Measurements from ENCODE around the gene LRRC8D.

Gene LRRC8D

GRCh38 chr1:89938171-89939055 lies 117.6 kb downstream of the LRRC8D start:
- DNase-seq = no peak
- H3K27ac ChIP-seq = no peak overlapping the region

GRCh38 chr1:89939059-89939570 lies 118.3 kb downstream of the LRRC8D start:
- H3K36me3 ChIP-seq = no peaks in the 10 kb centered on the region; the same call in 1 of the 2 replicates
- no peak for DNase-seq

More at GRCh38 chr1:89938171-89939055, 117.6 kb downstream of the LRRC8D start:
- Histone ChIP-seq H3K4me3 (ENCODE audit: low read depth, low read length) (no peak overlapping the region), H3K9me3 (ENCODE audit: severe bottlenecking) (no peaks in the 10 kb centered on the region), H3K27me3 (ENCODE audit: insufficient read depth, low read depth, severe bottlenecking) (no peaks in the 10 kb centered on the region), H3K36me3 (peaks cover 5% of the 10 kb centered on the region)
- TF ChIP-seq, protein P1, sequence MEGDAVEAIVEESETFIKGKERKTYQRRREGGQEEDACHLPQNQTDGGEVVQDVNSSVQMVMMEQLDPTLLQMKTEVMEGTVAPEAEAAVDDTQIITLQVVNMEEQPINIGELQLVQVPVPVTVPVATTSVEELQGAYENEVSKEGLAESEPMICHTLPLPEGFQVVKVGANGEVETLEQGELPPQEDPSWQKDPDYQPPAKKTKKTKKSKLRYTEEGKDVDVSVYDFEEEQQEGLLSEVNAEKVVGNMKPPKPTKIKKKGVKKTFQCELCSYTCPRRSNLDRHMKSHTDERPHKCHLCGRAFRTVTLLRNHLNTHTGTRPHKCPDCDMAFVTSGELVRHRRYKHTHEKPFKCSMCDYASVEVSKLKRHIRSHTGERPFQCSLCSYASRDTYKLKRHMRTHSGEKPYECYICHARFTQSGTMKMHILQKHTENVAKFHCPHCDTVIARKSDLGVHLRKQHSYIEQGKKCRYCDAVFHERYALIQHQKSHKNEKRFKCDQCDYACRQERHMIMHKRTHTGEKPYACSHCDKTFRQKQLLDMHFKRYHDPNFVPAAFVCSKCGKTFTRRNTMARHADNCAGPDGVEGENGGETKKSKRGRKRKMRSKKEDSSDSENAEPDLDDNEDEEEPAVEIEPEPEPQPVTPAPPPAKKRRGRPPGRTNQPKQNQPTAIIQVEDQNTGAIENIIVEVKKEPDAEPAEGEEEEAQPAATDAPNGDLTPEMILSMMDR (IDR thresholded peaks at IDR 0.05; ENCODE audit: low read depth, low read length) = no peak

GRCh38 chr1:89939693-89940438 lies 119.0 kb downstream of the LRRC8D start:
- TF ChIP-seq, protein P1 (IDR thresholded peaks at IDR 0.05; ENCODE audit: low read depth, low read length) = no peak
- Histone ChIP-seq H3K27me3 (ENCODE audit: insufficient read depth, low read depth, severe bottlenecking) (no peaks in the 10 kb centered on the region), H3K9me3 (ENCODE audit: severe bottlenecking) (no peaks in the 10 kb centered on the region), H3K36me3 (no peaks in the 10 kb centered on the region; the same call in 1 of the 2 replicates), H3K4me3 (ENCODE audit: low read depth, low read length) (no peak overlapping the region), H3K27ac (no peak overlapping the region)
- no peak for DNase-seq

More at GRCh38 chr1:89939059-89939570, 118.3 kb downstream of the LRRC8D start:
- no peak overlapping the region for H3K4me3 ChIP-seq (ENCODE audit: low read depth, low read length)
- H3K27me3 ChIP-seq (ENCODE audit: insufficient read depth, low read depth, severe bottlenecking) = no peaks in the 10 kb centered on the region
- no peak overlapping the region for H3K27ac ChIP-seq
- H3K9me3 ChIP-seq (ENCODE audit: severe bottlenecking) = no peaks in the 10 kb centered on the region
- TF ChIP-seq, protein P1 (IDR thresholded peaks at IDR 0.05; ENCODE audit: low read depth, low read length) = no peak

GRCh38 chr1:89941110-89941766 lies 120.4 kb downstream of the LRRC8D start:
- DNase-seq = no peak
- Histone ChIP-seq H3K36me3 (no peaks in the 10 kb centered on the region), H3K27me3 (ENCODE audit: insufficient read depth, low read depth, severe bottlenecking) (no peaks in the 10 kb centered on the region), H3K4me3 (ENCODE audit: low read depth, low read length) (no peak overlapping the region), H3K27ac (no peak overlapping the region), H3K9me3 (ENCODE audit: severe bottlenecking) (no peaks in the 10 kb centered on the region)
- TF ChIP-seq, protein P1 (IDR thresholded peaks at IDR 0.05; ENCODE audit: low read depth, low read length) = no peak

DNA sequence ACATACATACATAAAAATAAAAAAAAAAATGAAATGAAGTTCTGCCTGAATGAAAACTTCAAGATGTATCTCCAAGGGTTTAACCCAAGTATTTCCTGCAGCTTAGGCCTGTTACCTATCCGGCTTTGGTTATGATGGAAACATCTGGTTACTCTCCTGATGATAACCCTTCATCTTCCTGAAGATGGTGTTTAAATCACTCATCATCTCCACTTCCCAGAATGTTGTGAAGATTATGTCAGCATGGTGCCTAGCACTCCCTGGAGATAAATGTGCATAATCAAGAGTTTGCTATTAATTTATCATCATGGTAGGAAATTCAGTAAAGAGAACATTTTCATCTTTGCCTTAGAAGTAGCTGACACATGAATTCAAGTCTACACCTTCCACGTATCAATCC lies 121.2 kb downstream of the LRRC8D start:
- no peak overlapping the region for H3K4me3 ChIP-seq (ENCODE audit: low read depth, low read length)
- no peaks in the 10 kb centered on the region for H3K9me3 ChIP-seq (ENCODE audit: severe bottlenecking)
- H3K27me3 ChIP-seq (ENCODE audit: insufficient read depth, low read depth, severe bottlenecking) = no peaks in the 10 kb centered on the region
- H3K36me3 ChIP-seq = no peaks in the 10 kb centered on the region
- H3K27ac ChIP-seq = no peak overlapping the region
- TF ChIP-seq, protein P1 (IDR thresholded peaks at IDR 0.05; ENCODE audit: low read depth, low read length) = no peak
- no peak for DNase-seq

Measured in WERI-Rb-1 (cell line).